Measurements from ENCODE around the gene SFRP4.

SFRP4 gene

DNA sequence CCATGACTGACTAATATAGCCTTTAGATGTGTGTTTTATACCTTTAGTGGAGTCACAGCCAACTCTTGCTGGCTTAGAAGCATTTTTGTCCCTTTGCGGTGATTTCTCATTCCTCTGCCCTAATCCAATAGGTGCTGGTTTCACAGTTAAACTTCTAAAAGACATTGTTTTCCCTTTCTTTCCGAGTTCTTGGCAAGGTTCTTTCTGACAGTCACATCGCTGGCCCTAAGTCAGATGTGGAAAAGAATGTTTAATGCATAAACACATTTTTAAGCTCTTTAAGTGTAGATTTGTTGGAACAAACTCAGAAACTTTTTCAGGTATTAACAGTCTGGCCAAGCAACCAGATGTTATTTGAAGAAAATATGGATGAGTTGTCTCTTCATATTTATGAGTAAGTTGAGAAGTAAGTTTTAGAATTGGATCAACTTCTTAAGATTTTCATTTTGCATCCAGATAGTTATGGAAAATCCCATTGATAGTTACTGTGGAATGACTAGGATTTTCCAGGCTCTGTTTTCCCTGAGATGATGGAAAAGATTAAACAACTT, 7.9 kb upstream of the SFRP4 start:
- no peak for DNase-seq

DNA sequence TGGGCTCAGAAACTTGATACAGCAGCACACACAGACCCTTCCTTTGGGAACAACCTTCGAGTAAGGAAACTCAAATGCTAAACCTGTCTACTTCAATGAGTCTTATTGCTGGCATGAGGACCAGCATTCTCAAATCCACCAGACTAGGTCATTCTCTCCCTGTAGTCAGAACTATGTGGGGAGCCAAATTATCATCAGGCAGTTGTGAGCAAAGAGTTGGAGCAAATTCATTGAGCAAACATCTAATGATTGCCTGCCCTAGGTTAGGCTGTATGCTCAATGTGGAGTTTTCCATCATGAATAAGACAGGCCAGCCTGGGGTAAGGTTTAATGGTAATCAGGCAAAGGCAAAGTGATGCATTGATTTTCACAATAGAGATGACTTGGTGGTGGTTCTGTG, 7.4 kb upstream of the SFRP4 start:
- no peak for DNase-seq

DNA sequence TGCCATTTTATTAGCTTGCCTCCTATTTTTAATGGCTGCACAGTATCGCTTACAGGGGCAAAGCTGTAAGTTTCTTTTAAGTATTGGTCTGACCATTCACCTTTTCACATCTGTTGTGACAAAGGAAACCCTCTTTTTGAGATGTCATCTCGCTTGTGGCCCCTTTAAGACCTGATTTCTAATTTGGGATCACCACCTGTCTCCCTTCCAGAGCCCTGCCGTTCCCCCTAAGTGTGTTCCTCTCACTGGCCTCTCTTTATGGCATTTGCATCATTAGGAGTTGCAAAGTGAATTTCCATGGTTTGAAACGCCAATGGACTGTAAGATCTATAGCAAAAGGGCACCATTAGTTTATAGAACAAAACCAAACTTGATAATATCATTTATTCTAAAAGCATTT, 5.3 kb upstream of the SFRP4 start:
- no peak for DNase-seq

DNA sequence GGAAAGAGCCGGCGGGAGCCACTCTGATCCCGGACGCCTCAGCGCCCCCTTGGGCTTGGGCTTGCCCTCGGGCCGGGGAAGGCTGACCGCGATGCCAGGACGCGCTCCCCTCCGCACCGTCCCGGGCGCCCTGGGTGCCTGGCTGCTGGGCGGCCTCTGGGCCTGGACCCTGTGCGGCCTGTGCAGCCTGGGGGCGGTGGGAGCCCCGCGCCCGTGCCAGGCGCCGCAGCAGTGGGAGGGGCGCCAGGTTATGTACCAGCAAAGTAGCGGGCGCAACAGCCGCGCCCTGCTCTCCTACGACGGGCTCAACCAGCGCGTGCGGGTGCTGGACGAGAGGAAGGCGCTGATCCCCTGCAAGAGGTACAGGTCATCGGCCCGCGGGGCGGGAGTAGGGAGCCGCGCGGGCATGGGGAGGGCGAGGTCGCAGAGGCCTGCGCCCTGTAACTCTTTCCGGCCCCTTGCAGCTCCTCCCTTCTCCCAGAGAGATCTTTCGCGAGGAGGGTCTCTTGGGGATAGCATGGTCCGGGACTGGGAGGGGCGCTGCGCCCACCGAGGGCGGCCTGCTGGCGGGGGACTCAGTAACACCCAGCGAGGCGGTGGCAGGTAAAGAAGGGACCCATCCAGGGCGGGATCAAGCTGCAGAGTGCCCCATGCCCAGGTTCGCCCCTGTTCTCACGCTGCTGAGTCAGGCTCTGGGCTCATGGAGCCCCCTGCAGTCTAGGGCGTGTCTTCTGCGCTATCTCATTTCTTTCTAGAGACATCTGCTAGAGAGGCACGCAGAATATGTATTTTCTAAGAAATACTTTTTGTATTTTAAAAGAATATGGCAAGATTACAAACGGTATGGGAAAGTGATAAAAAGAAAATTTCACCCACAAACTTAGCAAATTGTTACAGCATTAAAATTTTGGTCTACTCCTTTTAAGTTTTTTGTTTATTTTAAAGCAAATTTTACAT, 4.5 kb upstream of the SFRP4 start:
- no peak for DNase-seq

DNA sequence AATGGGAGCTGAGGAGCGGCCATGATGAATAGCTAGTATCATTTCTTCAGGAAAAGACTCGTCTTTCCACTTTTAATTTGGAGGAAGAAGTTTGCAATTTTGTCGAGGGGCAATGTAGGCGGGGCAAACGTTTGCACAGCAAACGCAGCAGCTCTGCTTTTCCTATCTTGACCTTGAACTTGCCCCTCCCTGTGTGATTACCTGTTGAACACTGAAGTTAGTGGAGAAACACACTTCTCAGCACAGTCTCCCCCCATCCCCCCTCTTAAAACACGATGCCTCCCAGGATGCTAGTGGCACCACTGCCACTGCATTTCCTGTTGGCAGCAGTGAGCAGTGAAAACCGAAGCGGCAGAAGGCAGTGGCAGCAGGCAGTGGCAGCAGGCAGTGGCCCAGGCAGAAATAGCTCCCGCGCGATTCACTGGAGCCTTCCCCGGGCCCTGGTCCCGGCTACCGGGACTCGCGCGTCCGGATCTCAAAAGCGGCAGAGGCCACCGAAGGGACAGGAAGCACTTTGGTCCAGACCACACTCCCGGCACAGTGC, 3.8 kb upstream of the SFRP4 start, which contains the start of gene EPDR1:
EPDR1 (plus strand) TSS at position 336 of the 544 bp plus-strand sequence. CDS start 300 bp downstream, outside the sequence.
- DNase-seq: no peak

DNA sequence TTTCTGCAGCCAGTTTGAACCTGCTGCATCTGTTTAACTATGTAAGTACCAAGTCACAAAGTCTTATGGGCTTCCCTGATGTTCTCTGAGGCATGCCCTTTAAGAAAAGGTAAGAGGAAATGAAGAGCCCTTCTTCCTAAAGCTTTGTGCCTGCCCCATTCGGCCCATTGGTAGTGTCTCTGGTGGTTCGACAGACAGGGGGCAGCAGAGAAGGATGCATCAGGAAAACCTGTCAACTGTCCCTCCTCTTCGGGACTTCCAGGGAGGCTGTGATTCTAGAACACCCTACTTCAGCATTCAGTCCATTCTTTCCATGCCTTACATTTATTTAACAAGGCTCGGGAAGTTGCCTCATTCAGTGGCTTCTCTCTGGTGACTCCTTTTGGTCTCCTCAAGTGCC, 1.9 kb upstream of the SFRP4 start:
- DNase-seq: no peak

DNA sequence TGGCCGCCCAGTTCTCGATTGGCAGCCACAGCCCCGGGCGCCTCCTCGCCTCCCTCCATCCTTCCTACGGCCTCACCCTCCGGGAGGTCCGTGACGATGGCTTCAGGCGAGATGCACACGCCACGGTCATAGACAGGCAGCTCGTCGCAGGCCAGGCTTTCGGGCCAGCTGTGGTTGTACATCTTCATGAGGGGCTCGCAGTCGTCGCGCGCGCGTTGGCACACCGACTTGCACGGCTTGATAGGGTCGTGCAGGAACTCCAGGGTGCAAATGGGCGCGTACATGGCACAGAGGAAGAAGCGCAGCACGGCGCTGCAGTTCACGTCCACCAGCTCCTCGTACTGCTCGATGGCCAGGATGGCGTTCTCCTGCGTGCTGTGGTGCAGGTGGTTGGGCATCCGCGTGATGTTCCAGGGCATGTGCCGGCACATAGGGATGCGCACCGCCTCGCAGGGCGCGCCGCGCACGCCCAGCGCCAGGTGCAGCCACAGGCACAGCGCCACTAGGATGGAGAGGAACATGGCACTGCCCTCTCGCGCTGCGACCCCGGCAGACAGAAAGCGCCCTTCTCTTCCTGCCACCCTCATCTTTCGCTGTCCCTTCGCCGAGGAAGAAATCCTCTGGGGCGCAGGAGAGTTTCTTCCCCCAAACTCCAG, 472 bp downstream of the SFRP4 start:
- DNase-seq: no peak

DNA sequence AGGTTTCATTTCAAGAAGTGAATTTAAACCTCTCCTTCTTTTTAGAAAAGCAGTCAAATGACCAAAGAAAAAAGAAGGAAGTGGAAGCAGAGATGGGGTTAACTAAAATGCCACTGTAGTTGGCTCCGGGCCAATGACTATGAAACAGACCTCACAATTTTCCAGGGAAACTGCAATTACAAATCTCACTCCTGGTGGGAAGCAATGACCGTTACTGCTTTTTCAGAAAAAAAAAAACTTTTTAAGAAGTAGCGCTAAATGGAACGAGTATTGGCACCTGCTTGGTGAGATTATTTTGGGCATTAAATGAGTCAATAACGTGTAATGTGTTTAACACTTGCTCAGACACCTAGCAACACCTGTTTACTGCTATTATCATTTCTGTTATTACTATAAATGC, 1.2 kb downstream of the SFRP4 start:
- DNase-seq: no peak

DNA sequence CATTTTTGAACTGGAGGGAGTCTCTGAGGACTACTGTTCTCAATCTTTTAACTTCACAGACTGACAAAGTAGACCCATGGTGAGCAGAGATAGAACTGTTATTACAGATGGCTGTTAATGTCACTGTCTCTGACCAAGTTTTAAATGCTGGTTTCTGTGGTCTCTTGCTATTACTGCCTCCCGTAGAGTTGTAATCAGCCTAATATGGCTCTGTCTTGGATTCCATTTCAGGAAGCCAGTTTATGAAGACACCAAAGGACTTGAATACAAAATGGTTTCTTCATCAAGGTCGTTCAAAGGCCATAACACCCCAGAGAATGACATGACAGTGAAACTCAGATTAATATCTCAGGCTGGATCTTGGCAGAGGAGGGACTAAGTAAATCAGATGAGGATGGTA, 3.9 kb downstream of the SFRP4 start:
- no peak for DNase-seq

DNA sequence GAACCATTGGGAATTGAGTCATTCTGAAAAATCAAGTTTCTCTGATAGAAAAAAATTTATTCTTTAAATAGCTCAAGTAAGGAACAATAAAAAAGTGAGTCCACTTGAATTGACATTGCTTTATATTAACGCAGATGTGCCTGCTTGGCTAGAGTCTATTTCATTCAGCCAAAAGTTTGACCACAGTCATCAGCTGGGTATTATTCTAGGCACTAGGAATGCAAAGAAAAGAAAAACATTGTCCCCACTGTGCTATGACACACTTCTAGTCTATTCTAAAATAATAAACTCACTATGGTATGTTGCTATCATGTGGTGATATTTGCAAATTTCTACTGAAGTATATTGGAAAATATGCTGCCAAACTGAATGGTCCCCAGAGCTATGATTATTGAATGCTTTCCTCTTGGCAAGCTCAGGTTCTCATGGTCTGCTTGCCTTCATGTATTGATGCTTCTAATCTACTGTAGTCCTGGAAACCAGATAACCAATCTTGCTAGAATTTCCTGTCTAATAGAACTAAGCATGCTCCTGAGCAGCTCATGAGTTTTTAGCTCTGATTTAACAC, 8.3 kb downstream of the SFRP4 start:
- no peak for DNase-seq

DNA sequence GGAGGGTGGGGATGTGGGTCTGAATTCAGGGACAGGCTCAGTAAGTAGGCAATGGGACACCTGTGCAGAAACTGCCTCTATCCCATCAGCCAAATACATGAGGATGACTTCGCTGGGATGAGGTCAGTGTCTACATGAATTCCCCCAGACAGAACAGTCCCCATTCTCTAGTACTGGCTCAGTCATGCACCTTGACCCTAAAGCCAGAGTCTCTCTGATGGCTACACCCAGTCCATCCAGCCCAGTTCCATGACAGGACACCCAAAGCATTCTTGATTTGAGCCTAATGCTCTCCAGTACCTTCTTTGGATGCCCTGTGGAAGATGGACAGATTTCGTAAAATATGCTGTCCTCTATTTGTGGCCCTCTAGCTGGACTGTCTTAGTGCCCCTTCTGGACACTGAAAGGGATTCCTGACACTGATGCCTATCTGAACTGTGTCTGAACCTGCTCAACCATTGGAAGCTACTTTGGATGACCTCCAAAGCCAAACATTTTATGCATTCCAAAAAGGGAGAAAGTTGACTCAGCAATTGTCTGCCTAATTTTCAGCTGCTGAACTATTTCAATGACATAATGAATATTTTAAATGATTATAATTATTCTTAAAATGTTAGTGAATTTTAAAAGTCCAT, 14.6 kb downstream of the SFRP4 start:
- no peak for DNase-seq

DNA sequence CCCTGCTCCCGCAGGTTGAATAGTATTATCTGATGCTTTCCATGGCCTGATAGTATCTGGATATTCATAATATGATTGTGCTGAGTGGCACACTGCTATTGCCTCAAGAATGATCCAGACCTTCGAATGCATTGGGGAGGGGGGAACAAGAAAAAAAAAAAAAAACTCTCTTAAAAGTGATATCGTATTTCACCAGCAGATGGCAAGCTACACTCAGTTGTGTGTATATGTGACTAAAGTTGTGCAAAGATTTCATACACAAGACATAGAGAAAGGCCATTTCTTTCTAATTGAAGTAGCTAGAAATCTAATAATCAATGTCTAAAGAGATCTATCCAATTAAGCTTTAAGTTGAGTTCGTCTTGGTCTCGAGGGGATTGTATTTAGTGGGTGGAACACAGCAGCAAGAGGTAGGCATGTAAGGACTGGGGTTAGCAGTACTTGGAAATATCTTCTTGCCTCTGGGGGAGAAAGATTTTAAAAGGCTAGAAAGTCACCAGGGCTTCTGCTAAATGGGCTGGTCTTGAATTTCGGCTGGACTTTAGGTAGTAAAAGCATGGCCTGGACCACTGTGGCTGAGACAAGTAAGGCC, 15.3 kb downstream of the SFRP4 start:
- DNase-seq: no peak

DNA sequence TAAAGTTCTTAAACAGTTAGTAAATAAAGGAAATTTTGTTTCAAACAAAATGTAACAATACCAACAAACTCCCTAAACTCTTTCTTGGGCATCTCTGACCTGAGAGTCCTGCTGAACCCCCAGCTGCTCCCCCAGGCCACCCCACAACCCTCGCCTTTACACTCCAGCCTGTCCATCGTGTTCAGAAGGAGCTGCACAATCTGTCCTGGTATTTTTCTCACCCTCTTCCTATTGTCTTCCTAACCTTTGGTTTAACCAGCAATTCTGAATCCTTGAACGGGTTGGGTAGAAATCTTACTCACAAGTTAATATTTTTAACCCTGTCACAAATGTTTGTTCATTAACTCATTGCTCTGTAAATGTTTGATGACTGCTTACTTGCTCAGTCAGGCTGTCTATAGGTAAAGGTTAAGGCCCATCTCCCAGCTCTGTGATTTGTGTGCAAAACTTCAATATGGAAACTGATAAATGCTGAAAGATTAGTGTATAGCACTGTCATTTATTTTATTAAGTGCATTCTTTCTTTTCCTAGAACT, 16.8 kb downstream of the SFRP4 start:
- DNase-seq: no peak

DNA sequence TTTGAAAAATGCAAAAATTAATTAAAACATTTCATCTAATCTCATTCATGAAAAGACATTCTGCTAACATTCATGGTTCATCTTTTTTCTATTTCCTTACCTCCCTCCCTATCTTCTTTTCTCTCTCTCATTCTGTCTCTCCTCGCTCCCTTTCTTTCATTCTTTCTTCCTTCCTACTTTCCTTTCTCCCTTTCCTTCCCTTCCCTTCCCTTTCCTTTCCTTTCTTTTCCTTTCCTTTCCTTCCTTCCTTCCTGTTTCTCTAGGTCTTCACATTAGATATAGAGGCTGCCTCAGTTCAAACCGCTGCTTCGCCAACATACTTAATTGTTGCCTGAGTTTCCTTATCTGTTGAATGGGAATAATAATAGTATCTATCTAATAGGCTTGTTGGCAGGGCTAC, 21.9 kb downstream of the SFRP4 start:
- no peak for DNase-seq

DNA sequence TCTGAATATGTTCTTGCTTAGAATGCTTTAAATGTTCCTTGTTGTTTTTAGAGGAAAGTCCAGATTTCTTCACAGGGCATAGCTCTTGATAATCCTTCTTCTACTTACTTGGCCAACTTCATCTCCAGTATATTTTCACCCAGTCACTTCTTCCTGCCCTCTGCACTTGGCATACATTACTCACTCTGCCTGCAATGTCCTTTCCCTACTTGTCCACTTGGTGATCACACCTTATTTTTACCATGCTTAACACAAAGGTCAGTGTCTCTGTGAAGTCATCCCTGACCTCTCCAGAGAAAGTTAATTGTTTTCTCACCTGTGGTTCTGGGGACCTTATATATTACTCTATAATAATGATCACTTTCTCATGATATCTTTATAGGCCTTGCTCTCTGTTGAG, 23.3 kb downstream of the SFRP4 start:
- DNase-seq: no peak

DNA sequence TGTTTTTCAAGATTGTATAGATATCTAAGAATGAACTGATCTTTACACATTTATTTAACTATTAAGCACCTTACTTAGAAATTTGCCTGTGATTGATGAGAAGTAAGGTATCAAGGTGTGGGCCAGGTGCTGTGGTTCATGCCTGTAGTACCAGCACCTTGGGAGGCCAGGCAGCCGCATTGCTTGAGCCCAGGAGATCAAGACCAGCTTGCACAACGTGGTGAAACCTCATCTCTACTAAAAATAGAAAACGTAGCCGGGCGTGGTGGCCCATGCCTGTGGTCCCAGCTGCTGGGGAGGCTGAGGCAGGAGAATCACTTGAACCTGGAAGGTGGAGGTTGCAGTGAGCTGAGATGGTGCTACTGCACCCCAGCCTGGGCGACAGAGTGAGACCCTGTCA, 34.5 kb downstream of the SFRP4 start:
- DNase-seq: no peak

Data from SIG-M5 (cell line).